GM12873 (cell line): ENCODE data around the gene KIAA0319L.

Experiments
- TF ChIP-seq, protein P1 (sequence below): IDR thresholded peaks from 2 replicates; pipeline ENCODE4 v1.5.1; 2012; ENCODE audit warnings: low read depth, mild to moderate bottlenecking, moderate library complexity, low read length, control low read depth; ENCODE audit not compliant: insufficient read depth; ENCODE audit errors: missing control alignments

KIAA0319L gene

GRCh38 chr1:35406103-35406502 lies 151.1 kb downstream of the KIAA0319L start:
- TF ChIP-seq, protein P1, sequence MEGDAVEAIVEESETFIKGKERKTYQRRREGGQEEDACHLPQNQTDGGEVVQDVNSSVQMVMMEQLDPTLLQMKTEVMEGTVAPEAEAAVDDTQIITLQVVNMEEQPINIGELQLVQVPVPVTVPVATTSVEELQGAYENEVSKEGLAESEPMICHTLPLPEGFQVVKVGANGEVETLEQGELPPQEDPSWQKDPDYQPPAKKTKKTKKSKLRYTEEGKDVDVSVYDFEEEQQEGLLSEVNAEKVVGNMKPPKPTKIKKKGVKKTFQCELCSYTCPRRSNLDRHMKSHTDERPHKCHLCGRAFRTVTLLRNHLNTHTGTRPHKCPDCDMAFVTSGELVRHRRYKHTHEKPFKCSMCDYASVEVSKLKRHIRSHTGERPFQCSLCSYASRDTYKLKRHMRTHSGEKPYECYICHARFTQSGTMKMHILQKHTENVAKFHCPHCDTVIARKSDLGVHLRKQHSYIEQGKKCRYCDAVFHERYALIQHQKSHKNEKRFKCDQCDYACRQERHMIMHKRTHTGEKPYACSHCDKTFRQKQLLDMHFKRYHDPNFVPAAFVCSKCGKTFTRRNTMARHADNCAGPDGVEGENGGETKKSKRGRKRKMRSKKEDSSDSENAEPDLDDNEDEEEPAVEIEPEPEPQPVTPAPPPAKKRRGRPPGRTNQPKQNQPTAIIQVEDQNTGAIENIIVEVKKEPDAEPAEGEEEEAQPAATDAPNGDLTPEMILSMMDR: no peak

GRCh38 chr1:35401049-35401448 lies 156.2 kb downstream of the KIAA0319L start:
- TF ChIP-seq, protein P1: no peak

- TF ChIP-seq, protein P1: no peak
Measured at GRCh38 chr1:35398739-35399138, 158.5 kb downstream of the KIAA0319L start.

DNA sequence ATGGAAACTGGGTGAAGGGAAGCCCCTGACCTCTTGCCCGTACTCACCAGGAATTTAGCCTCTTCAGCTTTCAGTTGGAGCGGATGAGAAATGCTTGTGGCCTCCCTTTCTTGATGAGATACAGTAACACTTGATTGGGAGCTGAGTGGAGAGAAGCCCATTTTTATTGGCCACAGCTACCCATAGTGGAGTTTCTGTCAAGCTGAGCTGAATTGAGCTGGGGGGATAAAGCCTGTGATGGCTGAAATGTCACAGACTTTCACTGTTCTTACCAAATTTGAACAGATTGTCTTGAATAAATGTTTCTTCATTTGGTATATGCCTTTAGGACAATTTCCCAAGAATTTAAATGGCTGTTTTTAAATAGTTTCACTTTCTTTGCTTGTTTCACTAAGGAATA lies 162.8 kb downstream of the KIAA0319L start:
- TF ChIP-seq, protein P1: no peak

- TF ChIP-seq, protein P1: no peak
Measured at GRCh38 chr1:35390600-35391494, 166.4 kb downstream of the KIAA0319L start.

GRCh38 chr1:35386959-35387358 lies 170.2 kb downstream of the KIAA0319L start:
- TF ChIP-seq, protein P1: no peak

DNA sequence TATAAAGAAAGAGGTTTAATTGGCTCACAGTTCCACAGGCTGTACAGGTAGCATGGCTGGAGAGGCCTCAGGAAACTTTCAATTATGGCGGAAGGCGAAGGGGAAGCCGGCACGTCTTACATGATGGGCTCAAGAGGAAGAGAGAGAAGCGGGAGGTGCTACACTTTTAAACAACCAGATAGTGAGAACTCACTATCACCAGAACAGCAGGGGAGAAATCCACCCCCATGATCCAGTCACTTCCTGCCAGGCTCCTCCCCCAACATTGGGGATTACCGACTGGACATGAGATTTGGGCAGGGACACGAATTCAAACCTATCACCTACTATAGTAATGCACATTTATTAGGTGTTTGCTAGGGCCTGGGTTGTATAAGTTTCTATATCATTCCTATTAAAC lies 170.9 kb downstream of the KIAA0319L start:
- TF ChIP-seq, protein P1: no peak
